ENCODE measurements around the gene FER.

GRCh38 chr5:108945094-108945493, 197.4 kb downstream of the FER start:
- TF ChIP-seq CTCF (conservative IDR thresholded peaks at IDR 0.05; ENCODE audit: low read depth, low read length) (no peak), EZH2 (IDR thresholded peaks at IDR 0.05; ENCODE audit: low read length, unreplicated experiment) (no peak)
